ENCODE results near the gene SLC25A18.

DNA sequence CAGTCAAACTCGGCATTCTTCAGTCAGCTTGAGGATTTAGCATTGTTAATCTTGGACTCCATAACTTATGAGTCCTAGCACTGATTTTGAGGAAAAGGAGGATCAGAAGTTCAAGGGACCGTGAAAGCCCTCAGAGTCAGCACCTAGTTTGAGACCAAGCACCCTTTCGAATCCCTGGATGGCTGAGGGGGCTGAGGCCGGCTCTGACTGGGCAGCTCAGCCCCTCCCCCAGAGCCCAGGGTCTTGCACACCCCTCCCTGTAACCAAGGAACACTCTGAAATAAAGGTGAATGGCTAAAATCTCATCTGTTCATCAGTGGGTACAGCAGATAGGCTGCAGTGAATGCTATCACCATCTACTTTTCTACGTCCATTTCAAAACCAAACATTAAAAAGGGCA lies 27.3 kb downstream of the SLC25A18 start:
- TF ChIP-seq POLR2AphosphoS5 (IDR thresholded peaks at IDR 0.05; ENCODE audit: borderline replicate concordance, low read depth, low read length) (no peak), EZH2 (IDR thresholded peaks at IDR 0.05) (no peak), FOXP2 (optimal IDR thresholded peaks at IDR 0.05; ENCODE audit: control extremely low read depth, extremely low read length, insufficient read depth) (no peak)
